Stimulated activated CD4-positive, alpha-beta T cell treated with anti-CD3 and anti-CD28 coated beads, Interleukin-1b, Interleukin-23, amount 100 ng/mL, for 48 hours (primary cell): ENCODE results near the gene CA7.

Source experiments
- DNase-seq: peaks from one replicate; pipeline ENCODE4 v3.0.0-alpha.2; 2020

The CA7 gene

DNA sequence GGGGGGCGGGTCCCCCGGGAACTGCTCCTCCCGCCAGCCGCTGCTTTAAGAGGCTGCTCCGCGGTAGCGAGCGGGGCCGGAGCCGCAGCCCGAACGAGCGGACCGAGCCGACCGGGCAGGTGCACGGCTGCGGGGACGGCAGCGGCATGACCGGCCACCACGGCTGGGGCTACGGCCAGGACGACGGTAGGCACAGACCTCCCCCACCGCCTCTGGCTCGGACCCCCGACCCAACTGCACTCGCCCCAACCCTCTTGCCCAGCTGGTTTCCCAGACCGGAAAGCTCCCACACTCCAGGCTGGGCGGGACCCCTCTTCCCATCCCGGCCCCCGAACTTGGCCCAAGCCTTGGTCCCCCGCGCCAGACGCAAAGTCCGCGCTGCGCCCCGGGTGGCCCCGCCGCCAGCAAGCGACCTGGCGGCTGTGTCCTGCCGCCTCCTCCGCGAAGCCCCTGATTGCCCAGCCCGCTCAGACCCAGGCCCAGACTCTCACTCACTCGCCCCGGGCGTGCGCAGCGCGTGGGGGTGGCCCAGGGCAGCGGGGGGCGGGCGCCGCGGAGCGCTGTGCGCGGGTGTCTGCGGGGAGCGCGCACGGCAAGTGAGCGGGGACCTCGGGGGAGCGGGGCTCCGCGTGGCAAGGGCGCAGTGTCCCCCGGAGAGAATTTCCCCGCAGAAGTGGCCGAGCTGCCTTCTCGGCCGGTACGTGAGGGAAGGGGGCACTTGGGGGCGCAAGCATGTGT, at the start of gene CA7:
Gene CA7 (plus strand): TSS at position 73 of the 738 bp plus-strand sequence. CDS start 74 bp downstream, at position 147.
- DNase-seq, result no peak

DNA sequence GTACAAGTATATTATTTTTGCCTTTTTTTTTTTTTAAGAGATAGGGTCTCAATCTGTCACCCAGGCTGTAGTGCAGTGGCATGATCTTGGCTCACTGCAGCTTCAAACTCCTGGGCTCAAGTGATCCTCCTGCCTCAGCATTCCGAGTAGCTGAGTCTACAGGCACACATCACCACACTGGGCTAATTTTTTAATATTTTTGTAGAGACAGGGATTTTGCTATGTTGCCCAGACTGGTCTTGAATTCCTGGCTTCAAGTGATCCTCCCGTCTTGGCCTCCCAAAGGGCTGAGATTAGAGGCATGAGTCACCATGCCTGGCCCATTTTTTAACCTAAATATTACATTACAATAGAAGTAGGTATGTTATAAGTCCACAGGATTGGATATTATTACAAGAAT, 46.1 kb upstream of the CA7 start:
- DNase-seq, result no peak

DNA sequence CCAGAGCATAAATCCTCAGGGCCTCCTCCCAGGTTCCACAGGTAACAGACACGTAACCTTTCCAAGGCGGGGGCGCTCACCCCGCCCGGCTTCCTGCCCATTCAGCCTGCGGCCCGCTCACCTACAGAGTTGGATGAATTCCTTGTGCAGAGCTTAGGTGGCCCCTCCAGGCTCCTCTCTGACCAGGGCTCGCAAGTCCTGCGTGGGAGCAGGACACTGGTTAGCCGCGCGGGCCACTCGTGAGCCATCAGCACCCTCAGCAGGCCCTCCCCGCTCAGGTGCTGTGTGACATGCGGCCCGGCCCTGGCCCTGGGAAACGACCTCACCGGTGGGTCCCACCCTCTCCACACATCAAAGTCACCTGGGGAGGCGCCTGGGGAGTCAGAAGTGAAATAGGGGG, 43.4 kb upstream of the CA7 start:
- no peak for DNase-seq

DNA sequence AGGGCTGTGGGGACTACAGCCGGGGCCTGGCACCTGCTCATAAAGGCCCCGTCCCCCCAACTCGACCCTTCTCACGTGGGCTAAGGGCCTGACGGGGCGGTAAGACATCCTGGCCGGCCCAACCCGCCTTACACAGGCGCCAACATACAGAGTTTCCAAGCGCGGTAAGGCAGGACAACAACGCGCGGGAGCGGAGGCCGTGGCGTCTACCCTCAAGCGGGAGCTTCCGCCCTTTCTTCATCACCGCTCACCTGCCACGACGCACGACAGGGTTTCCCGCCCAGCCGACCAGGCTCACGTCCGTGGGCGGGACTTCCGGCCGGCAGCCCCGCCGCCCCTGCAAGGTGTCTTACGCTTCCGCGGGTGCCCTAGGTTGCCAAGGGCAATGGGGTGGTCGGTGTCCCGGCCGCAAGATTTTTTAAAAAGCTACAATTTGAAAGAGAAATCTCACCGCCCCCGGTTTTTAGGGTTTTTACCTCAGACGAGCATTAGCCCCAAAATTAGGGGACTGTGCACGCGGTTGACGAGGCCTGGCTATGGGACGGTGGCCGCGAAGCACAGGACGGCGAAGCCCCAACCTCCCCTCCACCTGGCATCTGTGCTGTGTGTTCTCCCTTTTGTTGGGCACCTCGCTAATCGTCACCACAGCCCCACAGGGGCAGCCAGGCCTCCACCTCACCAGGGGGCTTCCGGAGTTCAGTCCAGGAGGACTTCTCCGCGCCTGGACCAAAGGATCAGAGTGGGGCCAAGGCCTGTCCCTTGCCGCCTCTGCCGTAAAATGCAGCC, 42.7 kb upstream of the CA7 start, which contains the start of gene TERB1:
Gene TERB1 (minus strand): TSS at position 265 of the 786 bp plus-strand sequence. CDS start 4,786 bp downstream, outside the sequence.
- DNase-seq, result no peak

DNA sequence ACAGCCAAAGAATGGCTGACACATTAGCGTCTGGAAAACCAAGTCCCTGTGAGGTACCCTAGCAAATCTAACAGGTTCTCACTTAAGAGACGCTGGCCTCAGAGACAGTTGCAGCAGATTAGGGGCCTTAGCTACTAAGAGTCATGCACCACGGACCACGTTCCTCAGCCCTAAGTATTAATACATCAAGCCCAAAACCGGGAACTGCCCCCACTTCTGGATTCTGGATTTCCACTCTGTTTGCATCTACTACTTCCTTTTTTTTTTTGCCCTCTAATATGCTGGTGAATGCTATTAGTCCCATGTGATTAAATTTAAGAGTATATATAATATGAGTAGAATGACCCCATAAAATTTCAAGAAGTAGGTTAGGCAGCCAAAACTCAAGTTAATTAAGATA, 42.1 kb upstream of the CA7 start:
- no peak for DNase-seq

DNA sequence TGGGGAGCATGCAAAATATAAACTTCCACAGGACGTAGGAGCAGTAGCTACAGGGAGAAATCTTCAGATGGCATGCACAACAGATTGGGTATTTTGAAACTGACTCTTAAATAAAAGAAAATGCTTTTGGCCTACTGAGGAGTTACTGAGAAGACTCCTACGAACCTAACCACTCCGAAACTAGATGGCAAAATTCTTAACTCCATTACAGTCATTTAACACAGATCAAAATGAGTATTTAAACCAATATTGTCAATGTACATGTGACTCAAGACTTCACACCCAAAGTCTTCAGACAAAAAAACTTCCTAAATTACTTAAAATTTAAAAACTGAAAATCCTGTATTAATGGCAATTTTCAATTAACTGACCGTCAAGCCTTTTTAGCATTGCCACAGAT, 34.4 kb upstream of the CA7 start:
- DNase-seq, result no peak

DNA sequence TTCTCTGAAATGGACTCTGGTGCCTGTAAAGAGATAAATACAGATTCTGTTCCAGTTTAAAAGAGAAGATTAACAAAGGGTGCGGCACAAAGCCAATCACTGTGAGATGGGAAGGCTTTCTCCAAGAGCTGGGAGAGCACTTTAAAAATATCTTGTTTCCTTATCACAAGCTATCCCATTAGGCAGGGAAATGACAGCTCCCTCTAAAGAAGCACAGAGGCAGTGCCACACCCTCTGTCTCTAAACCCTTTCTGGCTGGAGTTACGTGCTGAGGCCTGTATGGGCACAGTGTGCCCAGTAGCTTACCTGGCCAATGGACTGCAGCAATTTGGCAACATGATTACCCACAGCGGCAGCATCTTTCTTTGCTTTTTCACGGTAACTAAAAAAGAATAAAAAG, 33.8 kb upstream of the CA7 start:
- no peak for DNase-seq

DNA sequence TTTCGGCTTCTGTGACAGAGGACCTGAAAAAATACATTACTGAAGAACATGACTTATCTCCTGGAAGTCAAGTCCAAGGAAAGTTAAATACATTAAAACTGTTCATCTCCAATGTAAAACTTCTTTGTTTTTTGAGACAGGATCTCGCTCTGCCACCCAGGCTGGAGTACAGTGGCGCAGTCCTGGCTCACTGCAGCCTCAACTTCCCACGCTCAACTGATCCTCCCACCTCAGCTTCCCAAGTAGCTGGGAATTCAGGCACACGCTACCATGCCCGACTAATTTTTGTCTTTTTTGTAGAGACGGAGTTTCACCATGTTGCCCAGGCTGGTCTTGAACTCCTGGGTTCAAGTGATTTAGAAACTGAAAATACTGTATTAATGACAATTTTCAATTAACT, 33.2 kb upstream of the CA7 start:
- no peak for DNase-seq

DNA sequence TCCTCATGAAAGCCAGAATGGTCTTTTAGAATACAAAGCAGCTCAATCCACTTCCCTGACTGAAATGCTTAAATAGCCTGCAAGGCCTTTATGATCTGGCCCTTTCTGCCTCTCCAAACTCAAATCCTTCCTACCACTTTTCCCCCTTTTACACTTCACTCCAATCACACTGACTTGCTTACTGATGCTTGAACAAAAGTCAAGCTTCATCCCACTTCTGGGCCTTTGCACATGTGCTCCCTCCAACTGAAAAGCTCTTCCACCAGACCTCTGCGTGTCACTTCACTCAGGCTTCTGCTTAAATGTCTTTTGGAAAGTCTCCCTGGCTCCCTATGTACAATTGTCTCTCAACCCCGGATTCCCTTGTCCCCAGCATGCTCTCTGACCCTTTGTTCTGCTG, 29.5 kb upstream of the CA7 start:
- DNase-seq, result no peak

DNA sequence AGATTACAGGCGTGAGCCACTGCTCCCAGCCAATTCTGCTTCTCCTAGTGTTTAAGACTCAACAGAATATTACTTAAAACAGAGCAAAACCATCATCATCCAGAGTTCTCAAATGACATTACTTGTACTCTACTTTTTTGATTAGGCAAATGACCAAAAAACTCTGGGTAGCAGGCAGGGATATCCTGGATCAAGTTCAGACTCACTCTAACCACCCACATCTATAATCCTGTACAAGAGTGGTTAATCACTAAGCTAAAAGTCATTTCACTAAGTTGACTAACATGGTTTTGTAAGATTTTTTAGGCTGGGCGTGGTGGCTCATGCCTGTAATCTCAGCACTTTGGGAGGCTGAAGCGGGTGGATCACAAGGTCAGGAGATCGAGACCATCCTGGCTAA, 20.2 kb upstream of the CA7 start:
- DNase-seq, result no peak

DNA sequence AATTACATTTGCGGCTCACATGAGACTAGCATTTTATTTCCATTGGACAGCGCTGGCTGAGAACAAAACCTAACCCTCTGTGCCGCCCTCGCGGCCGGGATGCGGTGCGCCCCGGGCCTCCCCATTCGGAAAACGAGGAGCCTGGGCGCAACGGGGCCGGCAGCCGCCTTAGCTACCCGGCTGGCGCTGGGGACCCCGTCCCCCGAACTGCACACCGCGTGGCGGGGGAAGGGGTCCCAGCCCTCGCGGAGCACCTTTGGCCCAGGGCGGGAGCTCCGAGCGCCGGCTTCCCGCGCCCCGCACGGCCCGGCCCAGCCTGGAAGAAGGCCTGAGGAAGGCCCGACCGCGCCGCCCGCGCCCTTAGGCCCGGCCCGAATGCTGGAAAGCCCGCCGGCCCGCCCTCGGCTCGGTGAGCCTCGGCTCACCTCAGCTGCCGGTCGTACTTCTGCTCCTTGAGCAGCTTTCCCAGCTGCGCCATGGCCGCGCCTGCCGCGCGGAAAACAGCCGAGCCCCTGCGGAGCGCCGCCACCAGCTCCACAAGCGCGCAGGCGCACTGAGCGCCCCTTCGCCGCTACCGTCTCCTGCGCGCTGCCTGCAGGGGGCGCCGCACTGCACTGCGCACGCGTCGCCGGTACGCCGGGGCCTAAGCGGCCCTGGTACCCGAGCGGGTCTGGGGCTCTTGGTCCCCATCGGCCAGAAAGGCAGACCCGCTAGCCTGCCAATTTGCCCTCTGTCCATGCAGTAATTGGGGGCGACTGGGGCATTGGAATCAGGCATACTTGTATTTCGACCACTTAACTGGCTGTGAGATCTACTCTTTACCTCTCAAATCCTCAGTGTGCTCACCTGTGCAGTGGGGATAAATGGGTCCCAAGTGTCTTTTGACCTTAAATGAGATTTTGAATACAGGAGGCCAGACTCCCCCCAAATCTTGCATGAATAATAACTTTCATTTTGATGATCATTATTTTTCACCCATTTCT, 13.5 kb upstream of the CA7 start, which contains the start of gene NAE1:
Gene NAE1 (minus strand): TSS at position 555 of the 983 bp plus-strand sequence. CDS start 77 bp downstream, at position 478.
- peak; percentile 87 for DNase-seq

DNA sequence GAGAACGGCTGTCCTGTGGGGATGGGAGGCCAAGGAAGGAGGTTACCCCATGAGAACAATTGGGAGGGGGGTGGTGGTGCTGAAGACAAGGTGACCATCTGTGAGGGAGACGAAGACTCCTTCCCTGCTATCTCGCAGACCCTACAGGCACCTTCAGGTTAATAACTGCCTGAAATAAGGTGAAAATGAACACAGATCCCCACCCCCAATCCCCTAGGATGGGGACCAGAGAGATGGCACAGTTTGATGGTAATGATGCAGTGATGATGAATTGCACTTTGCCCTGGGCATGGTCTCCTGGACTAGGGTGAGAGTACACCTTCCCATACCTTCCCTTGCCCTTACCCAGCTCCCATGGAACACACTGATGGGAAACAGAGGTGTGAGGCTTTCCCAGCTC, 12.0 kb upstream of the CA7 start:
- DNase-seq, result no peak

DNA sequence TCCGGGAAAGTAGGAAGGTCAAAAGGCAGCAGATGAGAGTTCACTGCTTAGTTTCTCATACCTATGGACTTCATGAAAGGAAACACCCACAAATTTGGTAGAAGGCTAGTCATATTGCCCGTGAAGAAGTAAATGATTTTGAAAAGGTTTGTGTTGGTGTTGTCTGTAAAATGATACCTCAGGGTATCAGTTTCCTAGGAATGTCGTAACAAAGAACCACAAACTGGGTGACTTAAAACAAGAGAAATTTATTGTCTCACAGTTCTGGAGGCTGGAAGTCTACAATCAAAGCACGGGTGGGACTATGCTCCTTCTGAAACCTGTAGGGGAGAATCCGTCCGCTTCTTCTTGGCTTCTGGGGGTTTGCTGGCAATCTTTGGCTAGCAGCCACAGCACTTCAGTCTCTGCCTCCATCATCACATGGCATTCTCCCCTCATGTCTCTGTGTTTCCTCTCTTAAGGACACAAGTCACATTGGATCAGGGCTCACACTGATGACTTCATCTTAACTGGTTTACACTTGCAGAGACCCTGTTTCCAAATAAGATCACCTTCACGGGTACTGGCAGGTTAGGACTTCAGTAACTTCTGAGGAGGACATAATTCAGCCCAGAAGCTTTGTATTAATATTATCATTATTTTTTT, 11.4 kb upstream of the CA7 start:
- no peak for DNase-seq

DNA sequence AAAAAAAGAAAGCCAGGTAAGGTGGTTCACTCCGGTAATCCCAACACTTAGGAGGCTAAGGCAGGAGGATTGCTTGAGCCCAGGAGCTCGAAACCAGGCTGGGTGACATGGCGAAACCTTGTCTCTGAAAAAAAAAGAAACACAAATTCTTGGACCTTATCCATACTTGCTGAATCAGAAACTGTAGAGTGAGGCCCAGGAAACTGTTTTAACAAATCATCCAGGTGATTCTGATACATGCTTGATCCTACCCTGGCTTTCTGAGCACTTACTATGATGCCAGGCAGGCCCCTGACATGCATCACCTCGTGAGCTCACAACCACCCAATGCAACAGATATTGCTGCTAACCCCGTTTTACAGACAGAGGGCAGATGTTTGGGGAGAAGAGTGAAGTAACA, 9.5 kb upstream of the CA7 start:
- no peak for DNase-seq

DNA sequence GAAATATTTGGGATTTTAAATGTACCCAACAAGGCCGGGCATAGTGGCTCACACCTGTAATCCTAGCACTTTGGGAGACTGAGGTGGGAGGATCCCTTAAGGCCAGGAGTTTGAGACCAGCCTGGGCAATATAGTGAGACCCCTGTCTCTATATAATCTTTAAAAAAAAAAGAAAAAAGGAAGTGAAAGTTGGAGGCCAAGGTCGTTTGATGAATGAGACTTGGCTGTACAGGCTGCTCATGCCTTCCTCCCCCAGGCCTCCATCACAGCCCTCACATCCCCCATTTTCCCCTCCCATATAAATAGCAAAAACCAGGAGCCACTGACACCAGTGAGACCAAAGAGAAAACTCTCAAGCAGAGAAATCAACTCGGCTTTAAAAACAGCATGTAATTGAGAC, 3.3 kb upstream of the CA7 start:
- no peak for DNase-seq

DNA sequence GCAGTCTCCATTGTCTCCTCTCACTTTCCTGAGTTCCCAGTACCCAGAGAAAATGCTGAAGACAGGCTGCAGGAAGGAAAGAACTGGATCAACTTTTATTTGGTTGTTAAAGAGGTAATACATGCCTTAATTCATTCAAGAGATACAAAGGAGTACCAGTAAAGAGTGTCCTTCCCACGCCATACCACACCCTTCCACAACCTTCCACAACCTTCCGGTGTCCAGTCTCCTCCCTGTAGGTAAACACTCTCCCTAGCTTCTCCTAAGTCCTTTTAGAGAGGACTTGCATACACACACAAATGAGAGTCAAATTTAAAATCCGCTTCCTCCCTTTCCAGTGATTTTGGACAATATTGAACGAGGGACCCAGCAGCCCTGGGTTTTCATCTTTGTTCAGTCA, 2.8 kb upstream of the CA7 start:
- DNase-seq, result no peak

DNA sequence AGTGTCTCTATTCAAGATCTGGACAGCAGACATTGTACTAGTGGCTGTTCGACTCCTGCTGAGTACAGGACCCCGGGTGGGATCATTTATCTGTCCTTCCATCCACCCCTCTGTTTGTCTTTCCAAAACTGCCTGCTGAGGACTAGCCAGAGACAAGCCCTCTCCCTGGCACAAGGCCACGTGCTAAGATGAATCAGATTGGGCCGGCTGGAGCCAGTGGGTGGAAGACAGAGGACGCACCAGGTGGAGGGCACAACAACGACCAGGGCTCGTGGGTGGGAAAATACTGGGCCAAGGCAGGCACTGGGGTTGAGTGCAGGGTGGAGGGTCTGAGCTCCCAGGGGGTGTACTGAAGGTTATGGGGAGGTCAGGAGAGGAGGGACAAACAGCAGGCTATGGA, 1.4 kb upstream of the CA7 start:
- DNase-seq, result no peak

DNA sequence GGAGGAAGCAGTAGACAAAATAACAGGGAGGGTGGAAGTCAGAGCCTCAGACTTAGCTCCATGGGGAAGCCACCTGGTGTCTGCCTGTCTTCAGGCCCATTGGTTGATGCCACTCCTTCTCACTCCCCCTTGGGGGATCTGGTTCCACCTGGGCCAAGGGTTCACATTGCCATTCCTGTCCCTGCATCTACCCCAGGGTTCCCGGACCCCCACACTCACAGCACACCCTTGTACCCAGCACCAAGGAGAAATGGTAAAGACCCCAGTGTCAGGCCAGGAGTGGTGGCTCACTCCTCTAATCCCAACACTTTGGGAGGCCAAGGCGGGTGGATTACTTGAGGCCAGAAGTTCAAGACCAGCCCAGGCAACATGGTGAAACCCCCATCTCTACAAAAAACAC, 1.0 kb upstream of the CA7 start:
- DNase-seq, result no peak

DNA sequence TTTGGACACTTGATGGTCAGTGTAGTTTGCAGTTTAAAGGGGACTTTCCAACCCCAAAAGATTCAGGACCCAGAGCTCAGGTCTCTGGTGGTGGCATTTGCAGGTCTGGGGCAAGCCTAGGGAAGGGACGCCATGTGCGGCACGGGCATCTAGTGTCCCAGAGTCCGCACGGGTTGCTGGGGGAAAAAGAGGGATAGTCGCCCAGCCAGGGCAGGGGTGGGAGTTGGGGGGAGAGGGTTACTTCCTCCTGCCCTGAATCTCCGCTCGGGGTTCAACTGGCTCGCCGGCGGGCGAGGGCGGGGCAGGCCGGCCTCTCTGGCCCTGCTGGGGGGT, 239 bp upstream of the CA7 start:
- DNase-seq, result no peak

DNA sequence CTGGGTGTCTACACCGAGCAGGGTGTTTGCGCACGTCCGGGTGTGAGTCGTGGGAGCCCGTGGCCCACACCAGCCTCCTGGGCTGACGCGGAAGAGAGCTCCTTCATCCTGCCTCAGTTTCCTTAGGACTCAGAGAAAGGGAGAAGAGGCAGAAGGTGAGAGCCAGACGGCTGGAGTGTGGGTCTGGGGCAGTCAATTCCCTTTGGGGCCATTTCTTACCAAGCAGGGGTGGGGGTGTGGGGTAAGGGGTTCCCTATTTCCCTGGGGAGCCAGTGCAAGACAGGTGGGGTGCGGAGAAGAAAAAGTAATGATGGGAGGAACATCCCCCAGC, 831 bp downstream of the CA7 start:
- DNase-seq, result no peak

DNA sequence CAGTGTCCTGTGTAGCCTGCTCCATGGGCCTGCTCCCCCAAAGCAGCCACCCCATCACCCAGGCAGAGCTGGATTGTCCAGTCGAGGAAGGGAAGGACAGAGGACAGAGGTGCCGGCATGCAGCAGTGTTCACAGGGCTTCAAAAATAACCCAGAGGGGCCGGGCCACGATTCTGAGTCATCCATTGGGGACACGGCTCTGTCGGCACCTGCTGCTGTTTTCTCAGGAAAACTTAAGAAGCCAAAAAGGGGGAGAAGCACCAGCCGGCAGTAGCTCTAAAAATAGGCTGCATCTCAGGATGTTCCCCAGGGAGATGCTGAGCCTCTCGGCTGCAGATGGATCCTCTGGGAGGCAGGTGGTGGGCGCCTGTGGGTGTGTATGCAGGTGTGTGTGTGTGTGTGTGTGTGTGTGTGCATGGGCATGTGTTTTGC, 1.6 kb downstream of the CA7 start:
- DNase-seq, result no peak

DNA sequence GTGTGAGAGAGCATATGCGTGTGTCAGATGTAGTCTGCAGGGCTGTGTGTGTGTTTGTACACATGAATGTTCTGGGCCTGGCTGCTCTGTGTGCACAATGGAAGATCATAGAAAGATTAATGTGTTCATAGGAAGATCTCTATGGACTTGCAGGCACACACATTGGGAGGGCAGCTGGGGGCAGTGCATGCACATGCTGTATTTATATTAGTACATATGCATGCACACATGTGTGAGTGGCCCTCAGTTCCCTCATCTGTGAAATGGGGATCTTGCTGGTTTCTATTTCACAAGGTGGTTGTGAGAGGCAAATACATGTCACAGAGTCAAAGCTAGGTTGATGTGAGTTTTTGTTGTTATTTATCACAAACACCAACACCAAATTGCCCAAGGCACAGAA, 2.1 kb downstream of the CA7 start:
- no peak for DNase-seq

DNA sequence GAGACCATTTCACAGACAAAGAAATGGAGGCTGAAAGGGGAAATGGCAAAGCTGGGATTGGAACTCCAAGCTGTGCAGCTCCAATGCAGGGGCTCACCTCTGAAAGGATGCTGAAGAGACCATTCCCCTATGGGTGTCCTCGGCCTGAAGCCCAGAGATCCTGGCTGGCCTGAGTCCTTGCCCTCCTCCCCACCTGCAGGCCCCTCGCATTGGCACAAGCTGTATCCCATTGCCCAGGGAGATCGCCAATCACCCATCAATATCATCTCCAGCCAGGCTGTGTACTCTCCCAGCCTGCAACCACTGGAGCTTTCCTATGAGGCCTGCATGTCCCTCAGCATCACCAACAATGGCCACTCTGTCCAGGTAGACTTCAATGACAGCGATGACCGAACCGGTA, 2.6 kb downstream of the CA7 start:
- DNase-seq, result no peak
